Activated CD4-positive, alpha-beta memory T cell treated with anti-CD3 and anti-CD28 coated beads, Interleukin-2, amount 10 ng/mL, durations not matched to agents 7 days and 5 days (primary cell): ENCODE measurements around the gene OGDH. TPM values are rescaled to one million over a fixed set of nuclear protein-coding genes. Genes with fewer than 3 reads are reported as not detected.

Source experiments
- CTCF ChIA-PET: fragments of 350-600 bp; sonication (Branson Sonifier 250); formaldehyde crosslinking; loops from one replicate; lab custom pipeline; 2021; ENCODE audit warnings: antibody characterized with exemption, inconsistent platforms; lab: Charles Lee
- POLR2A ChIA-PET: fragments of 350-600 bp; sonication (Branson Sonifier 250); formaldehyde crosslinking; loops from one replicate; lab custom pipeline; 2021; ENCODE audit warnings: antibody characterized with exemption; lab: Charles Lee
- DNase-seq: peaks from one replicate; pipeline ENCODE4 v3.0.0-alpha.2; 2020
- H3K27ac Mint-ChIP-seq: one replicate; pipeline ENCODE4 v1.8.0; 2021; ENCODE audit warnings: mild to moderate bottlenecking, mixed read lengths
- H3K27me3 Mint-ChIP-seq: one replicate; pipeline ENCODE4 v1.8.0; 2021; ENCODE audit warnings: mixed read lengths
- H3K36me3 Mint-ChIP-seq: one replicate; pipeline ENCODE4 v1.8.0; 2021; ENCODE audit warnings: low read depth, mixed read lengths
- H3K4me1 Mint-ChIP-seq: one replicate; pipeline ENCODE4 v1.8.0; 2021; ENCODE audit warnings: mixed read lengths
- H3K4me3 Mint-ChIP-seq: one replicate; pipeline ENCODE4 v1.8.0; 2021; ENCODE audit warnings: mild to moderate bottlenecking, mixed read lengths
- H3K9me3 Mint-ChIP-seq: one replicate; pipeline ENCODE4 v1.8.0; 2021; ENCODE audit warnings: mixed read lengths
- total RNA-seq, 2 experiments: library from RNA; stranded (reverse); gene quantifications; one replicate each; pipeline ENCODE4 v1.2.3, GENCODE V29; 2021

Gene OGDH
- total RNA-seq, 2 experiments from 2014 or later, result 164 to 166 TPM

GRCh38 chr7:44624318-44624717 lies 17.9 kb downstream of the OGDH start:
- Mint-ChIP-seq H3K27ac (peak overlapping the region; percentile 91), H3K4me3 (peak overlapping the region; percentile 65), H3K9me3 (no peaks in the 10 kb centered on the region), H3K36me3 (peaks cover 67% of the 10 kb centered on the region), H3K4me1 (peaks cover 86% of the 10 kb centered on the region), H3K27me3 (no peaks in the 10 kb centered on the region)
- POLR2A ChIA-PET, result interaction anchor here (0.9 to 33.8 kb wide), 5 partner anchors 9 to 261 kb away, joined by 3 to 1257 read pairs (median 14); partner anchors contain the start of genes OGDH, PURB and TMED4
- CTCF ChIA-PET, result interaction anchor here (0.7 to 1.5 kb wide), 5 partner anchors 11 to 163 kb away, joined by 3 to 7 read pairs (median 4); partner anchors contain the start of gene NUDCD3
- no peak for DNase-seq

- CTCF ChIA-PET, result interaction anchor here (1.2 to 4.8 kb wide), 2 partner anchors 11 to 13 kb away, joined by 4 to 22 read pairs; no protein-coding TSS in a partner anchor
- POLR2A ChIA-PET, result interaction anchor here (3.0 to 33.8 kb wide), 3 partner anchors 8 to 44 kb away, joined by 14 to 1257 read pairs (median 1257); partner anchors contain the start of genes OGDH and TMED4
- H3K27me3 Mint-ChIP-seq, result no peaks in the 10 kb centered on the region
- H3K9me3 Mint-ChIP-seq, result no peaks in the 10 kb centered on the region
- H3K4me1 Mint-ChIP-seq, result peaks cover 86% of the 10 kb centered on the region
- H3K36me3 Mint-ChIP-seq, result peaks cover 68% of the 10 kb centered on the region
- H3K27ac Mint-ChIP-seq, result peak overlapping the region; percentile 91
- H3K4me3 Mint-ChIP-seq, result peak overlapping the region; percentile 17
- DNase-seq, result no peak
Observed at GRCh38 chr7:44625526-44626471, 19.4 kb downstream of the OGDH start.

- no peak for DNase-seq
- Mint-ChIP-seq H3K4me1 (peaks cover 86% of the 10 kb centered on the region), H3K27ac (peak overlapping the region; percentile 91), H3K4me3 (no peak overlapping the region), H3K36me3 (peaks cover 67% of the 10 kb centered on the region), H3K27me3 (no peaks in the 10 kb centered on the region), H3K9me3 (no peaks in the 10 kb centered on the region)
- POLR2A ChIA-PET, result interaction anchor here (20.3 to 33.8 kb wide), 2 partner anchors 7 to 11 kb away, joined by 1257 read pairs; partner anchors contain the start of gene OGDH
- CTCF ChIA-PET, result interaction anchor here (4.8 kb wide), 1 partner anchor 12 kb away, joined by 22 read pairs; no protein-coding TSS in a partner anchor
Observed at GRCh38 chr7:44626620-44627019, 20.2 kb downstream of the OGDH start.

- Mint-ChIP-seq H3K27me3 (no peaks in the 10 kb centered on the region), H3K27ac (peak overlapping the region; percentile 100), H3K4me3 (no peak overlapping the region), H3K9me3 (no peaks in the 10 kb centered on the region), H3K4me1 (peaks cover 88% of the 10 kb centered on the region), H3K36me3 (peaks cover 69% of the 10 kb centered on the region)
- no peak for DNase-seq
- ChIA-PET CTCF (interaction anchor here (0.7 to 4.8 kb wide), 5 partner anchors 7 to 506 kb away, joined by 3 to 22 read pairs (median 6); partner anchors contain the start of gene OGDH), POLR2A (interaction anchor here (0.9 to 33.8 kb wide), 10 partner anchors 3 to 348 kb away, joined by 3 to 1257 read pairs (median 11); partner anchors contain the start of genes H2AZ2, MYO1G, OGDH and PPIA)
Observed at GRCh38 chr7:44629829-44630522, 23.5 kb downstream of the OGDH start.

GRCh38 chr7:44630792-44631457 lies 24.5 kb downstream of the OGDH start:
- peak overlapping the region; percentile 54 for H3K4me3 Mint-ChIP-seq
- CTCF ChIA-PET, result interaction anchor here (1.1 to 2.4 kb wide), 7 partner anchors 8 to 218 kb away, joined by 3 to 13 read pairs (median 6); partner anchors contain the start of genes H2AZ2 and OGDH

GRCh38 chr7:44631458-44632115 lies 25.2 kb downstream of the OGDH start:
- H3K4me3 Mint-ChIP-seq, result peak overlapping the region; percentile 54
- ChIA-PET CTCF (interaction anchor here (1.1 to 2.4 kb wide), 8 partner anchors 9 to 217 kb away, joined by 3 to 13 read pairs (median 6); partner anchors contain the start of genes H2AZ2 and OGDH), POLR2A (interaction anchor here (0.8 to 33.8 kb wide), 15 partner anchors 2 to 396 kb away, joined by 3 to 1257 read pairs (median 7); partner anchors contain the start of genes DDX56, H2AZ2, MYO1G and OGDH)
- H3K36me3 Mint-ChIP-seq, result peaks cover 61% of the 10 kb centered on the region
- H3K27ac Mint-ChIP-seq, result peak overlapping the region; percentile 100
- H3K4me1 Mint-ChIP-seq, result peaks cover 88% of the 10 kb centered on the region
- no peaks in the 10 kb centered on the region for H3K27me3 Mint-ChIP-seq
- H3K9me3 Mint-ChIP-seq, result no peaks in the 10 kb centered on the region
- peak; percentile 64 for DNase-seq

More at GRCh38 chr7:44630792-44631457, 24.5 kb downstream of the OGDH start:
- POLR2A ChIA-PET, result interaction anchor here (0.8 to 33.8 kb wide), 15 partner anchors 2 to 396 kb away, joined by 3 to 1257 read pairs (median 7); partner anchors contain the start of genes DDX56, H2AZ2, MYO1G and OGDH
- Mint-ChIP-seq H3K36me3 (peaks cover 64% of the 10 kb centered on the region), H3K27me3 (no peaks in the 10 kb centered on the region), H3K27ac (peak overlapping the region; percentile 100), H3K9me3 (no peaks in the 10 kb centered on the region), H3K4me1 (peaks cover 88% of the 10 kb centered on the region)
- no peak for DNase-seq

GRCh38 chr7:44632196-44632595 lies 25.8 kb downstream of the OGDH start:
- Mint-ChIP-seq H3K27ac (peak overlapping the region; percentile 100), H3K36me3 (peaks cover 59% of the 10 kb centered on the region), H3K4me1 (peaks cover 89% of the 10 kb centered on the region), H3K27me3 (no peaks in the 10 kb centered on the region), H3K4me3 (peak overlapping the region; percentile 54), H3K9me3 (no peaks in the 10 kb centered on the region)
- POLR2A ChIA-PET, result interaction anchor here (1.2 to 33.8 kb wide), 10 partner anchors 1 to 395 kb away, joined by 3 to 1257 read pairs (median 12); partner anchors contain the start of genes DDX56, H2AZ2, MYO1G and OGDH
- CTCF ChIA-PET, result interaction anchor here (1.1 to 2.4 kb wide), 6 partner anchors 8 to 216 kb away, joined by 3 to 13 read pairs (median 7); partner anchors contain the start of genes H2AZ2 and OGDH
- no peak for DNase-seq

GRCh38 chr7:44633254-44634186 lies 27.1 kb downstream of the OGDH start:
- Mint-ChIP-seq H3K27me3 (no peaks in the 10 kb centered on the region), H3K27ac (peak overlapping the region; percentile 100), H3K36me3 (peaks cover 59% of the 10 kb centered on the region), H3K4me3 (no peak overlapping the region), H3K4me1 (peaks cover 99% of the 10 kb centered on the region), H3K9me3 (no peaks in the 10 kb centered on the region)
- peak; percentile 67 for DNase-seq
- CTCF ChIA-PET, result interaction anchor here (0.6 to 3.3 kb wide), 5 partner anchors 12 to 290 kb away, joined by 3 to 13 read pairs (median 3); partner anchors contain the start of gene OGDH
- POLR2A ChIA-PET, result interaction anchor here (0.7 to 20.3 kb wide), 14 partner anchors 18 to 345 kb away, joined by 3 to 1257 read pairs (median 6); partner anchors contain the start of genes H2AZ2, MYO1G, NUDCD3 and OGDH

GRCh38 chr7:44634187-44634838 lies 27.9 kb downstream of the OGDH start:
- Mint-ChIP-seq H3K27ac (peak overlapping the region; percentile 100), H3K9me3 (no peaks in the 10 kb centered on the region), H3K27me3 (no peaks in the 10 kb centered on the region), H3K4me1 (peaks cover 100% of the 10 kb centered on the region), H3K4me3 (no peak overlapping the region), H3K36me3 (peaks cover 55% of the 10 kb centered on the region)
- ChIA-PET POLR2A (interaction anchor here (0.7 to 20.3 kb wide), 14 partner anchors 19 to 344 kb away, joined by 3 to 1257 read pairs (median 8); partner anchors contain the start of genes H2AZ2, MYO1G, NUDCD3 and OGDH), CTCF (interaction anchor here (0.6 to 3.3 kb wide), 6 partner anchors 10 to 289 kb away, joined by 3 to 13 read pairs (median 3); partner anchors contain the start of gene OGDH)
- no peak for DNase-seq
